ENCODE data around the gene SGK1. TPM values are rescaled to one million over a fixed set of nuclear protein-coding genes. Genes with fewer than 3 reads are reported as not detected.

The SGK1 gene
- total and polyA plus RNA-seq, 10 of the 15 experiments (the other 5 are each of a cell fraction or from before 2014, with no cell fraction given) = 0.62 to 5.1 (median 2.9) TPM

- Histone ChIP-seq H3K79me2 (ENCODE audit: control insufficient read depth, insufficient read depth, low read length) (no peaks in the 10 kb centered on the region), H3K9ac (ENCODE audit: control insufficient read depth, insufficient read depth, low read length) (no peak overlapping the region)
- TF ChIP-seq STAT3 (IDR thresholded peaks at IDR 0.05; ENCODE audit: low read depth, low read length) (no peak), MYC (IDR thresholded peaks at IDR 0.05; ENCODE audit: insufficient read depth, insufficient read length, insufficient replicate concordance, low read length, severe bottlenecking) (no peak), ELK1 (IDR thresholded peaks at IDR 0.05; ENCODE audit: low read depth, low read length) (no peak), ZNF24 (IDR thresholded peaks at IDR 0.05) (no peak), IKZF2 (IDR thresholded peaks at IDR 0.05) (no peak), CHD2 (IDR thresholded peaks at IDR 0.05; ENCODE audit: borderline replicate concordance, low read depth, low read length) (no peak), ESRRA (IDR thresholded peaks at IDR 0.05; ENCODE audit: low read length) (no peak), POLR2AphosphoS5 (IDR thresholded peaks at IDR 0.05; ENCODE audit: low read length) (no peak), NBN (IDR thresholded peaks at IDR 0.05) (no peak), E2F8 (IDR thresholded peaks at IDR 0.05; ENCODE audit: low read depth, partially characterized antibody) (no peak), POLR2A (IDR thresholded peaks at IDR 0.05; ENCODE audit: low read depth, low read length) (no peak), EP300 (IDR thresholded peaks at IDR 0.05; ENCODE audit: borderline replicate concordance in 1 of 2, control insufficient read depth in 1 of 2, low read depth in 2 of 2, low read length in 2 of 2) (no peak), BCL11A (IDR thresholded peaks at IDR 0.05; ENCODE audit: low read depth, low read length) (no peak)
- TF ChIP-seq, protein P1, sequence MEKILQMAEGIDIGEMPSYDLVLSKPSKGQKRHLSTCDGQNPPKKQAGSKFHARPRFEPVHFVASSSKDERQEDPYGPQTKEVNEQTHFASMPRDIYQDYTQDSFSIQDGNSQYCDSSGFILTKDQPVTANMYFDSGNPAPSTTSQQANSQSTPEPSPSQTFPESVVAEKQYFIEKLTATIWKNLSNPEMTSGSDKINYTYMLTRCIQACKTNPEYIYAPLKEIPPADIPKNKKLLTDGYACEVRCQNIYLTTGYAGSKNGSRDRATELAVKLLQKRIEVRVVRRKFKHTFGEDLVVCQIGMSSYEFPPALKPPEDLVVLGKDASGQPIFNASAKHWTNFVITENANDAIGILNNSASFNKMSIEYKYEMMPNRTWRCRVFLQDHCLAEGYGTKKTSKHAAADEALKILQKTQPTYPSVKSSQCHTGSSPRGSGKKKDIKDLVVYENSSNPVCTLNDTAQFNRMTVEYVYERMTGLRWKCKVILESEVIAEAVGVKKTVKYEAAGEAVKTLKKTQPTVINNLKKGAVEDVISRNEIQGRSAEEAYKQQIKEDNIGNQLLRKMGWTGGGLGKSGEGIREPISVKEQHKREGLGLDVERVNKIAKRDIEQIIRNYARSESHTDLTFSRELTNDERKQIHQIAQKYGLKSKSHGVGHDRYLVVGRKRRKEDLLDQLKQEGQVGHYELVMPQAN (conservative IDR thresholded peaks at IDR 0.05) = no peak
- TF ChIP-seq, protein P2, sequence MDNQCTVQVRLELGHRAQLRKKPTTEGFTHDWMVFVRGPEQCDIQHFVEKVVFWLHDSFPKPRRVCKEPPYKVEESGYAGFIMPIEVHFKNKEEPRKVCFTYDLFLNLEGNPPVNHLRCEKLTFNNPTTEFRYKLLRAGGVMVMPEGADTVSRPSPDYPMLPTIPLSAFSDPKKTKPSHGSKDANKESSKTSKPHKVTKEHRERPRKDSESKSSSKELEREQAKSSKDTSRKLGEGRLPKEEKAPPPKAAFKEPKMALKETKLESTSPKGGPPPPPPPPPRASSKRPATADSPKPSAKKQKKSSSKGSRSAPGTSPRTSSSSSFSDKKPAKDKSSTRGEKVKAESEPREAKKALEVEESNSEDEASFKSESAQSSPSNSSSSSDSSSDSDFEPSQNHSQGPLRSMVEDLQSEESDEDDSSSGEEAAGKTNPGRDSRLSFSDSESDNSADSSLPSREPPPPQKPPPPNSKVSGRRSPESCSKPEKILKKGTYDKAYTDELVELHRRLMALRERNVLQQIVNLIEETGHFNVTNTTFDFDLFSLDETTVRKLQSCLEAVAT (IDR thresholded peaks at IDR 0.05) = no peak
Observed at GRCh38 chr6:134321246-134321645, 3.3 kb upstream of the SGK1 start.

More at GRCh38 chr6:134321246-134321645, 3.3 kb upstream of the SGK1 start:
- Histone ChIP-seq H3K27ac (ENCODE audit: control insufficient read depth, insufficient read depth) (no peak overlapping the region), H3K4me1 (ENCODE audit: control insufficient read depth, insufficient read depth, low read length) (no peaks in the 10 kb centered on the region), H3K36me3 (ENCODE audit: control insufficient read depth in 2 of 2, insufficient read depth in 2 of 2, low read length in 1 of 2) (no peaks in the 10 kb centered on the region), H3K4me2 (ENCODE audit: control insufficient read depth, insufficient read depth) (no peak overlapping the region), H2AFZ (ENCODE audit: control insufficient read depth, low read depth, low read length) (no peak overlapping the region), H3K9me3 (replicated peaks; ENCODE audit: control insufficient read depth, insufficient read depth, low read length) (peaks cover 5% of the 10 kb centered on the region; the same call in 2 of the 3 replicates), H3K27me3 (replicated peaks in 1 of 2; ENCODE audit: control insufficient read depth in 2 of 2, insufficient read depth in 2 of 2, low read length in 1 of 2) (peaks cover 6 to 13% of the 10 kb centered on the region in 2 experiments), H4K20me1 (ENCODE audit: control insufficient read depth, insufficient read depth) (no peaks in the 10 kb centered on the region), H3K4me3 (no peak overlapping the region)
- ChIA-PET SMC1A (ENCODE audit: uncharacterized antibody, unreplicated experiment) (interaction anchor here (0.7 to 0.8 kb wide), 2 partner anchors 14 to 31 kb away, joined by 3 read pairs; no protein-coding TSS in a partner anchor), RAD21 (ENCODE audit: unreplicated experiment) (no interaction called here), CTCF (no interaction called here), POLR2A (no interaction called here)
- ATAC-seq (no peak), FAIRE-seq (no peak), DNase-seq (ENCODE audit: low read depth, low spot score) (no peak)
- intact Hi-C loops (cut with micrococcal nuclease; ENCODE audit: unreplicated experiment) = no loop called here
- no TSS peak for BruUV-seq (replicated peaks)
- in situ Hi-C loops (cut with MboI) = no loop called here
- WGBS (ENCODE audit: insufficient coverage, insufficient replicate concordance, low lambda C conversion rate, missing lambda C conversion rate) = 10% methylated on average over 3 of the region's 3 CpGs
